Sigmoid colon (tissue), 4 donors: ENCODE results near the gene CFTR.

Experiments used
- POLR2A ChIP-seq, 2 donors: fragments of 450-650 bp; IDR thresholded peaks; one replicate each; pipeline ENCODE4 v1.6.1; 2016; ENCODE audit warnings: antibody characterized with exemption in 2 of 2, mild to moderate bottlenecking in 2 of 2, moderate library complexity in 2 of 2
- POLR2AphosphoS5 ChIP-seq, 4 donors: sonication (generic); formaldehyde crosslinking; IDR thresholded peaks; one replicate each; pipeline ENCODE4 v1.6.1; 2017; ENCODE audit warnings: antibody characterized with exemption in 4 of 4
- TF ChIP-seq, protein P1 (sequence below), 4 experiments: fragments of 450-650 bp in 3 of 4; fragments of 200-600 bp in 1 of 4; IDR thresholded peaks; one replicate each; pipeline ENCODE4 v1.5.1; 2016 to 2019; ENCODE audit warnings: antibody characterized with exemption in 4 of 4, mild to moderate bottlenecking in 3 of 4, moderate library complexity in 2 of 4

DNA sequence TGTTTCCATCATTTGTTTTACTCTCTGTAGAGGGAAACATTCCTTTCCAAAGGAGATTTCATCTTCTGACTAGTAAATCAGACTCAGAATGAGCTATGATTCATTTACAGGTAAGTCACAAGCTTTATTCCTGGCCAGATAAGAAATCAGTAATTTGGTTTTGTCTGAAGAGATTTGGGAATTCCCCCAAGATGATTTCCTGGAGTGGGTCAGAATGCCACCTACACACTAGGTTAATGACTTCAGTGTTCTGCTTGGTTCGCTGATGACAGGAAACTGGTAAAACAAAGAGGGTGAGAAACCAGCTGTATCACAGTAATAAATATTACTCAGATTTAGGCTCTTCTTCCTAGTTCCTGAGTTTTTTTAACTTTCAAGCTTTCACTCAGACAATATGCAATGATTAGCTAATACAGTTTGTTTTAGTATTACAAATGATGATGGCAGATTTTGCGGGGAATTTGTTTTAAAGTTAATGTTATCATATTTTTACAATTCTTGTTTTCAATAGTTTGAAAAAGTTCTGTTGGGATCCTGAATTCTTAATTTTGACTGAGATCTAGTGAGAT, 44.3 kb upstream of the CFTR start:
- TF ChIP-seq, protein P1, sequence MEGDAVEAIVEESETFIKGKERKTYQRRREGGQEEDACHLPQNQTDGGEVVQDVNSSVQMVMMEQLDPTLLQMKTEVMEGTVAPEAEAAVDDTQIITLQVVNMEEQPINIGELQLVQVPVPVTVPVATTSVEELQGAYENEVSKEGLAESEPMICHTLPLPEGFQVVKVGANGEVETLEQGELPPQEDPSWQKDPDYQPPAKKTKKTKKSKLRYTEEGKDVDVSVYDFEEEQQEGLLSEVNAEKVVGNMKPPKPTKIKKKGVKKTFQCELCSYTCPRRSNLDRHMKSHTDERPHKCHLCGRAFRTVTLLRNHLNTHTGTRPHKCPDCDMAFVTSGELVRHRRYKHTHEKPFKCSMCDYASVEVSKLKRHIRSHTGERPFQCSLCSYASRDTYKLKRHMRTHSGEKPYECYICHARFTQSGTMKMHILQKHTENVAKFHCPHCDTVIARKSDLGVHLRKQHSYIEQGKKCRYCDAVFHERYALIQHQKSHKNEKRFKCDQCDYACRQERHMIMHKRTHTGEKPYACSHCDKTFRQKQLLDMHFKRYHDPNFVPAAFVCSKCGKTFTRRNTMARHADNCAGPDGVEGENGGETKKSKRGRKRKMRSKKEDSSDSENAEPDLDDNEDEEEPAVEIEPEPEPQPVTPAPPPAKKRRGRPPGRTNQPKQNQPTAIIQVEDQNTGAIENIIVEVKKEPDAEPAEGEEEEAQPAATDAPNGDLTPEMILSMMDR (IDR thresholded peaks at IDR 0.05): no peak
- no peak for TF ChIP-seq POLR2AphosphoS5 (IDR thresholded peaks at IDR 0.05)
- no peak for TF ChIP-seq POLR2A (IDR thresholded peaks at IDR 0.05)
